Heart left ventricle (tissue), 13 donors: ENCODE data around the gene EPHB1.

ENCODE experiments used
- POLR2A ChIP-seq, 2 donors: fragments of 450-650 bp; IDR thresholded peaks; one replicate each; pipeline ENCODE4 v1.6.1; 2017; ENCODE audit warnings: antibody characterized with exemption in 2 of 2, mild to moderate bottlenecking in 2 of 2, moderate library complexity in 2 of 2
- TF ChIP-seq, protein P1 (sequence below), 12 donors: fragments of 200-600 bp; sonication (generic) in 4 of 12; IDR thresholded peaks; one replicate each; pipeline versions ENCODE4 v1.5.0 to v1.8.0; 2018 to 2022; ENCODE audit warnings: antibody characterized with exemption in 12 of 12, mild to moderate bottlenecking in 5 of 12
- donor health status: ischemic (EF 13 %, LVEDD 7.1; RV severe dilation, severe dysfunction).
- donor health status: DM: no; HTN: yes; CAD: no.
- donor health status: DM: no; HTN: no; CAD: no.
- donor health status: ischemic (EF 25% LVEDD 6.9; RV normal size, moderate dysfunction).
- donor health status: ischemic (EF 25% LVEDD 5.7; RV mildly dilated, moderate dysfunction).
- donor health status: ischemic (EF 35%, LVEDD 5.7; RV mildly dilated, moderate dysfunction).
- donor health status: nonischemic (EF 11% LVEDD 7.7; RV severe dilation, severe dysfunction).
- donor health status: DM: yes; HTN: yes; CAD: no.
- donor health status: PGD.
- donor health status: ischemic (EF 29% LVEDD 5.4; RV normal size, mild dysfunction).
- donor health status: nonischemic (EF 23%, LVEDD 6.1; RV moderate dilation, normal function).

DNA sequence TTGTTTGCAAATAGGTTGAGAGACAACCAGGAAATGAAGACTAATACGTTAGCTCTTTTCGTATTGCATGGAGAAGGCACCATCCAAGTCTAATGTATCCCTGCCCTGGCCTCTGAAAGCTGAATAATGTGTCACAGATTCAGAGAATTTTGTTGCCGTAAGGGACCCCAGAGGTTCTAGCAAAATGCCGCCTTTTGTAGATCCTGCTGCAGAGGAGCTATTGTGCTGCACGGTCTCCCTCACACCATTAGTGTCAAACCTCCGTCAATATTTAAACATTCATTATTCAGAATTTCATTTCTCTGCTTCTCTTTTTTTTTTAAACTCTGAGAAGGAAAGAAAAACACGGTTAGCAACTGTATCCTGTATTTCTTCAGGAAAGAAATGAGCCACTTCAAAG, 238.7 kb downstream of the EPHB1 start:
- TF ChIP-seq, protein P1, sequence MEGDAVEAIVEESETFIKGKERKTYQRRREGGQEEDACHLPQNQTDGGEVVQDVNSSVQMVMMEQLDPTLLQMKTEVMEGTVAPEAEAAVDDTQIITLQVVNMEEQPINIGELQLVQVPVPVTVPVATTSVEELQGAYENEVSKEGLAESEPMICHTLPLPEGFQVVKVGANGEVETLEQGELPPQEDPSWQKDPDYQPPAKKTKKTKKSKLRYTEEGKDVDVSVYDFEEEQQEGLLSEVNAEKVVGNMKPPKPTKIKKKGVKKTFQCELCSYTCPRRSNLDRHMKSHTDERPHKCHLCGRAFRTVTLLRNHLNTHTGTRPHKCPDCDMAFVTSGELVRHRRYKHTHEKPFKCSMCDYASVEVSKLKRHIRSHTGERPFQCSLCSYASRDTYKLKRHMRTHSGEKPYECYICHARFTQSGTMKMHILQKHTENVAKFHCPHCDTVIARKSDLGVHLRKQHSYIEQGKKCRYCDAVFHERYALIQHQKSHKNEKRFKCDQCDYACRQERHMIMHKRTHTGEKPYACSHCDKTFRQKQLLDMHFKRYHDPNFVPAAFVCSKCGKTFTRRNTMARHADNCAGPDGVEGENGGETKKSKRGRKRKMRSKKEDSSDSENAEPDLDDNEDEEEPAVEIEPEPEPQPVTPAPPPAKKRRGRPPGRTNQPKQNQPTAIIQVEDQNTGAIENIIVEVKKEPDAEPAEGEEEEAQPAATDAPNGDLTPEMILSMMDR (IDR thresholded peaks at IDR 0.05): no peak
- no peak for TF ChIP-seq POLR2A (IDR thresholded peaks at IDR 0.05)
